SU-DHL-6 (cell line): ENCODE results near the gene CHRNA4.
A peak's percentile ranks its signal among the peaks of the same experiment; 100 is the strongest.
"Not testable (repeated sequence)": the region's sequence is repeated elsewhere in the genome, so short reads cannot be mapped to it uniquely, and the experiment has no call there.

Experiments used
- H2AFZ ChIP-seq: fragments of 200-600 bp; sonication (generic); 2 replicates; pipeline ENCODE4 v1.6.1; 2014; ENCODE audit warnings: low read depth, mild to moderate bottlenecking, moderate library complexity, mixed read lengths, antibody characterized with exemption, low read length; ENCODE audit not compliant: severe bottlenecking
- H3F3A ChIP-seq: fragments of 200-600 bp; shearing (Covaris generic); 2 replicates; pipeline ENCODE4 v1.6.0; 2016; ENCODE audit warnings: antibody characterized with exemption, mild to moderate bottlenecking; ENCODE audit not compliant: insufficient read depth
- H3K27ac ChIP-seq: fragments of 200-600 bp; sonication (generic); 2 replicates; pipeline ENCODE4 v1.5.1; 2016; ENCODE audit warnings: low read depth, mild to moderate bottlenecking, low read length, moderate library complexity, mixed read lengths
- H3K27me3 ChIP-seq: fragments of 200-600 bp; sonication (generic), shearing (Covaris generic); 2 replicates; pipeline ENCODE4 v1.6.0; 2014; ENCODE audit warnings: mild to moderate bottlenecking, low read length
- H3K36me3 ChIP-seq: fragments of 200-600 bp; sonication (generic); 2 replicates; pipeline ENCODE4 v1.6.1; 2014; ENCODE audit warnings: mild to moderate bottlenecking, low read length, mixed read lengths
- H3K4me2 ChIP-seq: fragments of 300-600, 200-600 bp; shearing (Covaris generic), sonication (generic); 2 replicates; pipeline ENCODE4 v1.6.0; 2014; ENCODE audit warnings: low read length, low read depth, mild to moderate bottlenecking; ENCODE audit not compliant: poor library complexity, severe bottlenecking
- H3K4me3 ChIP-seq: fragments of 200-600 bp; sonication (generic); 2 replicates; pipeline ENCODE4 v1.5.1; 2014; ENCODE audit warnings: antibody characterized with exemption, low read length, mild to moderate bottlenecking, mixed read lengths; ENCODE audit not compliant: insufficient read depth, poor library complexity, severe bottlenecking
- H3K79me2 ChIP-seq: fragments of 200-600 bp; sonication (generic); 2 replicates; pipeline ENCODE4 v1.6.1; 2014; ENCODE audit warnings: mild to moderate bottlenecking, low read length, moderate library complexity; ENCODE audit not compliant: insufficient read depth
- H3K9ac ChIP-seq: fragments of 200-600 bp; sonication (generic); 2 replicates; pipeline ENCODE4 v1.7.0; 2014; ENCODE audit warnings: mild to moderate bottlenecking, low read length
- H3K9me2 ChIP-seq: fragments of 200-600 bp; sonication (generic); replicated peaks from 2 replicates; pipeline ENCODE4 v1.6.1; 2014; ENCODE audit warnings: low read length; ENCODE audit not compliant: insufficient read depth
- H3K9me3 ChIP-seq: fragments of 200-600 bp; sonication (generic); 2 replicates; pipeline ENCODE4 v1.6.1; 2014; ENCODE audit warnings: low read length, mixed read lengths; ENCODE audit not compliant: insufficient read depth
- H4K20me1 ChIP-seq: fragments of 200-600 bp; sonication (generic); 2 replicates; pipeline ENCODE4 v1.6.1; 2014; ENCODE audit warnings: low read depth, mild to moderate bottlenecking, antibody characterized with exemption, low read length, moderate library complexity, mixed read lengths
- CTCF ChIP-seq: fragments of 200-600 bp; sonication (generic); IDR thresholded peaks from one replicate; pipeline ENCODE4 v1.5.1; 2017; ENCODE audit warnings: antibody characterized with exemption, mild to moderate bottlenecking, low read length, moderate library complexity; ENCODE audit not compliant: insufficient read depth, poor library complexity, severe bottlenecking
- EZH2phosphoT487 ChIP-seq: fragments of 200-600 bp; sonication (generic), shearing (Covaris generic); conservative IDR thresholded peaks from 2 replicates; pipeline ENCODE4 v1.6.1; 2018; ENCODE audit warnings: mild to moderate bottlenecking, antibody characterized with exemption, low read length, moderate library complexity, mixed read lengths

CHRNA4 gene

GRCh38 chr20:63381781-63382431 is 20.8 kb upstream of the CHRNA4 start:
- Histone ChIP-seq H3K79me2 (no peaks in the 10 kb centered on the region), H3K4me2 (no peak overlapping the region), H3K4me3 (no peak overlapping the region), H3K9me2 (no peaks in the 10 kb centered on the region), H3K27ac (no peak overlapping the region), H4K20me1 (no peaks in the 10 kb centered on the region), H2AFZ (no peak overlapping the region), H3K27me3 (no peaks in the 10 kb centered on the region), H3F3A (no peaks in the 10 kb centered on the region), H3K36me3 (no peaks in the 10 kb centered on the region), H3K9me3 (peaks cover 18% of the 10 kb centered on the region), H3K9ac (no peak overlapping the region)
- peak; percentile 94 for TF ChIP-seq CTCF
- no peak for TF ChIP-seq EZH2phosphoT487

- no peak overlapping the region for H3K4me2 ChIP-seq
- H3K9ac ChIP-seq = no peak overlapping the region
- H4K20me1 ChIP-seq = no peaks in the 10 kb centered on the region
- H3K4me3 ChIP-seq = no peak overlapping the region
- H2AFZ ChIP-seq = no peak overlapping the region
- H3K79me2 ChIP-seq = no peaks in the 10 kb centered on the region
- TF ChIP-seq CTCF (no peak), EZH2phosphoT487 (no peak)
- no peaks in the 10 kb centered on the region for H3K36me3 ChIP-seq
- H3F3A ChIP-seq = no peaks in the 10 kb centered on the region
- H3K9me2 ChIP-seq = no peaks in the 10 kb centered on the region
- peaks cover 3% of the 10 kb centered on the region; the same call in 1 of the 2 replicates for H3K9me3 ChIP-seq
- H3K27ac ChIP-seq = no peak overlapping the region
- no peaks in the 10 kb centered on the region for H3K27me3 ChIP-seq
These were observed 19.3 kb upstream of the CHRNA4 start for GRCh38 chr20:63380346-63380870.

- not testable (repeated sequence) for H3K9ac ChIP-seq, H3K79me2 ChIP-seq, H3K36me3 ChIP-seq, H4K20me1 ChIP-seq, H3K4me3 ChIP-seq, H3K4me2 ChIP-seq, H3K9me3 ChIP-seq, H3K27ac ChIP-seq, H3K27me3 ChIP-seq, H2AFZ ChIP-seq, H3F3A ChIP-seq, H3K9me2 ChIP-seq
These were observed 18.7 kb upstream of the CHRNA4 start for GRCh38 chr20:63379872-63380271.

- Histone ChIP-seq H4K20me1 (no peaks in the 10 kb centered on the region), H2AFZ (no peak overlapping the region), H3K9ac (no peak overlapping the region), H3K27ac (no peak overlapping the region), H3K27me3 (no peaks in the 10 kb centered on the region), H3F3A (no peaks in the 10 kb centered on the region), H3K4me3 (no peak overlapping the region), H3K9me3 (no peaks in the 10 kb centered on the region), H3K79me2 (no peaks in the 10 kb centered on the region), H3K9me2 (no peaks in the 10 kb centered on the region), H3K4me2 (no peak overlapping the region), H3K36me3 (no peaks in the 10 kb centered on the region)
- TF ChIP-seq EZH2phosphoT487 (no peak), CTCF (no peak)
These were observed 18.1 kb upstream of the CHRNA4 start for GRCh38 chr20:63379296-63379695.
